ENCODE measurements around the gene NPM3. TPM values are rescaled to one million over a fixed set of nuclear protein-coding genes. Genes with fewer than 3 reads are reported as not detected.

NPM3 gene
- total RNA-seq, 1 donor from 2014 or later, result 18.0 TPM

DNA sequence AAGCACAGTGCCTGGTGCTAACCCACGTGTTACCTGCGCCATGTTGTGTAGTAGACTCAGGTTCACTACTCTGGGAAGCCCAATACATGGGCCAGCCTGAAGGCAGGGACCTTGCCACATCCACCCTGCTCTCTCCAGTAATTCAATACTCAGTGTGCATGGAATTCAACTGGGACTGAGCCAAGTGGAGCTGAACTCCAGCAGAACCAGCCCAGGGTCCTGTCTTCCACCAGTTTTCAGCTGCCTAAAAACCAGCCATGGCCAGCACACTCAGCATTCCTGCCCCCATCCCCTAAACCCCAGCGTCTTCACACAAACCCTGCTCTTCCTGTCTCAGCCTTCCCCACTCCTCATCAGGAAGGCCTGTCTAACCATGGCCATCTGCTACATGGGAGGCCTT is 22.7 kb downstream of the NPM3 start:
- Histone ChIP-seq H3K9me3 (no peaks in the 10 kb centered on the region), H3K27me3 (no peaks in the 10 kb centered on the region), H3K36me3 (no peaks in the 10 kb centered on the region), H3K4me1 (no peaks in the 10 kb centered on the region), H3K27ac (no peak overlapping the region), H3K4me3 (no peak overlapping the region)
- DNase-seq (peak; percentile 13), ATAC-seq (no peak)
- TF ChIP-seq, protein P1, sequence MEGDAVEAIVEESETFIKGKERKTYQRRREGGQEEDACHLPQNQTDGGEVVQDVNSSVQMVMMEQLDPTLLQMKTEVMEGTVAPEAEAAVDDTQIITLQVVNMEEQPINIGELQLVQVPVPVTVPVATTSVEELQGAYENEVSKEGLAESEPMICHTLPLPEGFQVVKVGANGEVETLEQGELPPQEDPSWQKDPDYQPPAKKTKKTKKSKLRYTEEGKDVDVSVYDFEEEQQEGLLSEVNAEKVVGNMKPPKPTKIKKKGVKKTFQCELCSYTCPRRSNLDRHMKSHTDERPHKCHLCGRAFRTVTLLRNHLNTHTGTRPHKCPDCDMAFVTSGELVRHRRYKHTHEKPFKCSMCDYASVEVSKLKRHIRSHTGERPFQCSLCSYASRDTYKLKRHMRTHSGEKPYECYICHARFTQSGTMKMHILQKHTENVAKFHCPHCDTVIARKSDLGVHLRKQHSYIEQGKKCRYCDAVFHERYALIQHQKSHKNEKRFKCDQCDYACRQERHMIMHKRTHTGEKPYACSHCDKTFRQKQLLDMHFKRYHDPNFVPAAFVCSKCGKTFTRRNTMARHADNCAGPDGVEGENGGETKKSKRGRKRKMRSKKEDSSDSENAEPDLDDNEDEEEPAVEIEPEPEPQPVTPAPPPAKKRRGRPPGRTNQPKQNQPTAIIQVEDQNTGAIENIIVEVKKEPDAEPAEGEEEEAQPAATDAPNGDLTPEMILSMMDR (IDR thresholded peaks at IDR 0.05), result no peak
- intact Hi-C loops (cut with DNase I), result no loop called here

DNA sequence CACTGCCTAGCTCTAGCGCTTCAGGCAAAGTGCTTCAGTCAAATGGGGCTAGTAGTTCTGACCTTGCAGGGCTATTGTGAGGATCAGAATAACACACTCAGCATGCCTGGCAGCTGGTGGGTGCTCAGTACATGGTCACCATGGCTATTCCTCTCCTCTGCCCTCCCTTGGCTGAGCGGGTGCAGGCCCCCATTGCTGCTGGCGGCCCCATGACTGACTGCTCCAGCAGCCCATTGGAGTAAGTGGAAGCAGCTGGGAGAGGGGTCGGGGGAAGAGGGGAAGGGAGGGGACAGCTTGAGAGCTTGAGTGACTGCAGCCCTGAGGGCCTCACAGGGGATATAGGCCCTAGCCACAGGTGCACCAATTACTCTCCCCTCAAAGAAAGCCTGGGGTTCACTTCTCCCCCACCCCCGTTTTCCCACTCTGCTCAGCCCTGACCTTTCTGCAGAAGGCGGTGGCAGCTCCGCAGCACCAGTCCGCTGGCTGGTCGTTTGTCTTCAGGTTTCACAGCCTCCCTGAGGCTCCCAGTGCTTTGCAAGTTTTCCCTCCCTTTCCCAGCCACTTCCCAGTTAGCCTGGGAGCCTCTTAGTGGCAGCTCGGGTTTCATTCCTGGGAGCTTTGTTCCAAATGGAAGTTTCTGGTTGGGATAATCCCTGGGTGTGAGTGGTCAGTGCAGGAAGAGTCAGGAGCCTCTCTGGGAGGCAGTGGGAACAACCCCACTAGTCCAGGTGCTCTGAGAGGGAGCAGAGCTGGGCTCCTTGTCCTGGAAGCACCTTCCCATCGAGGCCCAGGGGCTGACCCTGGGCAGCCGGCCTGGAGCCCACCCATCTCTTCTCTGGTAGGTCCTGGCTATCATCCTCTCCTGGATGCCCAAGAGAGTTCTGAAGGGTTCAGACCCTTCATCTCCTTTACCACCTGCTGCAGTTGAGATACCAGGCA is 23.7 kb downstream of the NPM3 start:
- no peak for ATAC-seq
- H3K36me3 ChIP-seq, result no peaks in the 10 kb centered on the region
- H3K4me1 ChIP-seq, result no peaks in the 10 kb centered on the region
- peak; percentile 46 for DNase-seq
- TF ChIP-seq, protein P1 (IDR thresholded peaks at IDR 0.05), result no peak
- H3K27ac ChIP-seq, result no peak overlapping the region
- intact Hi-C loops (cut with DNase I), result no loop called here
- no peaks in the 10 kb centered on the region for H3K27me3 ChIP-seq
- H3K4me3 ChIP-seq, result no peak overlapping the region
- no peaks in the 10 kb centered on the region for H3K9me3 ChIP-seq

DNA sequence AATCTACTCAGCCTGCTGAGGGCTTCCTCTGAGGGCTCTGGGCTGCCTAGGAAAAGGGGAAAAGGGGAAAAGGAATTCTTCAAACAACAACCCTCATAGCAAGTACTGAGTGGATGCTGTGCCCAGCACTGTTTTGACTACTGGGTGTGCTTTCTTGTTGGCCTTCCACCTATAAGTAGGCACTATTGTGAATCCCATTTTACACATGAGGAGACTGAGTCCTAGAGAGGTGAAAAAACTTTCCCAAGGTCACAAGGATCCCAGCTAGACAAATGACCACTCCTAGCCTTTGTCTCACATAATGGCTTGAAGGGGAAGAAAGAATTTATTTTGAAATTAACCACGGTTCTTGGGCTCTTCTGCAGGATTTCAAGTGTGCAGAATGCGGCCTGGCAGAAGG is 24.4 kb downstream of the NPM3 start:
- ATAC-seq (no peak), DNase-seq (no peak)
- Histone ChIP-seq H3K9me3 (no peaks in the 10 kb centered on the region), H3K27ac (no peak overlapping the region), H3K4me1 (no peaks in the 10 kb centered on the region), H3K27me3 (no peaks in the 10 kb centered on the region), H3K36me3 (no peaks in the 10 kb centered on the region), H3K4me3 (no peak overlapping the region)
- TF ChIP-seq, protein P1 (IDR thresholded peaks at IDR 0.05), result no peak
- intact Hi-C loops (cut with DNase I), result no loop called here

DNA sequence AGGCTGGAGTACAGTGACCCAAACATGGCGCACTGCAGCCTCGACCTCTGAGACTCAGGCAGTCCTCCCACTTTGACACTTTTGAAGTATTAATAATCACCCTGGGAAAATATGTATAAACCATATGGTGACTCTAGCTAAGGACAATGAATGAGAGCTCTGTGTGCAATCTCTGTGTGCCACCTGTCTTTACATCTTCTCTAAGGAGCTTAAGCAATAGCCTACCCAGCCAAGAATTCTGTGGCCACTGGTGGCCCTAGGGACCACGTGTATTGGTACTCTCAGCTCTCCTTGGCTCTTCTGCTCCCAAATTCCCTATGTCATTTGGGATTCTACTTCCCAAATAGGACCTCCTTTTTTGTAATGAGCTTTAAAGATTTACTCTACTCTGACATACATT is 31.0 kb downstream of the NPM3 start:
- Histone ChIP-seq H3K4me3 (no peak overlapping the region), H3K27me3 (no peaks in the 10 kb centered on the region), H3K9me3 (no peaks in the 10 kb centered on the region), H3K36me3 (no peaks in the 10 kb centered on the region), H3K27ac (no peak overlapping the region), H3K4me1 (no peaks in the 10 kb centered on the region)
- intact Hi-C loops (cut with DNase I), result no loop called here
- TF ChIP-seq, protein P1 (IDR thresholded peaks at IDR 0.05), result no peak
- ATAC-seq, result no peak
- no peak for DNase-seq

DNA sequence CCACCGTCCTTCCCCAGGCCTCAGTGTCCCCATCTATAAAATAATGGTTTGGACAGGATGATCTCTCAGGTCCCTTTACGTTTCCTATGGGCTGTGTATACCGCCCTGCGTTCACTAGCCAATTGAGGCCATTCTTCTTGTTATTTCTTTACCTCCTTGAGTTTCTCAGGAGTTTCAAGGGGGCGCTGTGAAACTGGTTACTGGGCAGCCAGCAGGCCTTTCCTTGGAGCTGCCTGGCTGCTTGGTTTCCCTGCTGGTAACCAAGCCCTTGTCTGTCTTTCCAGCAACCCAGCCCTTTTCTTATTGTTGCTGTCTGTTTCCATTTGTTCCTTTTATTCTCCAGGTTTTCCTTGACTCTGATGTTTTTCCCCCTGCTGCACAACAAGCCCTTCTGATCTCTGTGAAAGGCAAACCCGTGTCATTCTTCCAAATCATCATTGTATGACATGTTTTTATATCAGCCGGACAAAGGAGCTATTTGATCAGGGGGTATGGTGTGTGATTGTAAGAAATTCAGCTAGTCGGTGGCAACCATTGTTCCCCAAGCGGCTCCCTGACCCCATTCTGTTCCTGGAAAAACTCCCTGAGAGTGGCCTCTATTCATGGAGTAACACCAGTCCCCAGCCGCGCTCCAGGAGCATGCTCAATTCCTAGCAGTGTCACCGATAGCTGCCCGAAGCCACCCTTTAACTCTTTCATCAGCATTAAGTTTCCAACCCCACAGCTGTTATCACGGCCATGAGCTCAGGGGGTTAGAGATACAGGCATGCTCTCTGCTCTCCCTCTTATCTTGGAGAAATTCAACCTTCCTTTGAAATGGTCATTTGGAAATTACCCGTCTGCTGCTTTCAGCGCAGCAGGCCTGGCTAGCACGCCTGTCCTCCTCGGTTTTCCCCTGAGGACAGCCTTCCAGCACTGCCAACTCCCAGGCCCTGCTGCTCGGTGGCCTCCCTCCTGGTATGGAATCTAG is 33.9 kb downstream of the NPM3 start:
- H3K9me3 ChIP-seq, result no peaks in the 10 kb centered on the region
- H3K4me1 ChIP-seq, result peaks cover 4% of the 10 kb centered on the region
- ATAC-seq (no peak), DNase-seq (no peak)
- intact Hi-C loops (cut with DNase I), result no loop called here
- no peaks in the 10 kb centered on the region for H3K27me3 ChIP-seq
- TF ChIP-seq, protein P1 (IDR thresholded peaks at IDR 0.05), result no peak
- no peak overlapping the region for H3K27ac ChIP-seq
- H3K36me3 ChIP-seq, result no peaks in the 10 kb centered on the region
- H3K4me3 ChIP-seq, result no peak overlapping the region
